ENCODE measurements around the gene PPP1R7.

PPP1R7 gene

GRCh38 chr2:241121008-241121407 is 29.3 kb upstream of the PPP1R7 start:
- no peak for DNase-seq

- DNase-seq: no peak
These were observed 27.8 kb upstream of the PPP1R7 start for GRCh38 chr2:241122376-241123002.

GRCh38 chr2:241123816-241124536 is 26.3 kb upstream of the PPP1R7 start:
- no peak for DNase-seq

GRCh38 chr2:241125626-241126025 is 24.6 kb upstream of the PPP1R7 start:
- no peak for DNase-seq

GRCh38 chr2:241126201-241126611 is 24.1 kb upstream of the PPP1R7 start:
- no peak for DNase-seq

GRCh38 chr2:241126771-241127202 is 23.5 kb upstream of the PPP1R7 start:
- no peak for DNase-seq

GRCh38 chr2:241128266-241128665 is 22.0 kb upstream of the PPP1R7 start:
- DNase-seq: no peak

GRCh38 chr2:241129086-241129871 is 21.0 kb upstream of the PPP1R7 start:
- DNase-seq: no peak

GRCh38 chr2:241130316-241130715 is 20.0 kb upstream of the PPP1R7 start:
- DNase-seq: no peak

- no peak for DNase-seq
These were observed 18.7 kb upstream of the PPP1R7 start for GRCh38 chr2:241131531-241131930.

GRCh38 chr2:241132538-241133435 is 17.5 kb upstream of the PPP1R7 start:
- no peak for DNase-seq

GRCh38 chr2:241133436-241133820 is 16.8 kb upstream of the PPP1R7 start:
- no peak for DNase-seq

- DNase-seq: no peak
These were observed 15.6 kb upstream of the PPP1R7 start for GRCh38 chr2:241134711-241135110.

GRCh38 chr2:241135737-241136136 is 14.5 kb upstream of the PPP1R7 start:
- no peak for DNase-seq

- no peak for DNase-seq
These were observed 14.1 kb upstream of the PPP1R7 start for GRCh38 chr2:241136191-241136590.

- DNase-seq: no peak
These were observed 13.5 kb upstream of the PPP1R7 start for GRCh38 chr2:241136661-241137260.

GRCh38 chr2:241137276-241138190 is 12.7 kb upstream of the PPP1R7 start:
- no peak for DNase-seq

GRCh38 chr2:241138471-241138870 is 11.8 kb upstream of the PPP1R7 start:
- DNase-seq: no peak

GRCh38 chr2:241139531-241140444 is 10.5 kb upstream of the PPP1R7 start:
- no peak for DNase-seq

GRCh38 chr2:241140445-241140840 is 9.8 kb upstream of the PPP1R7 start:
- DNase-seq: no peak

Data from retina (tissue), 1 donor.